Hematopoietic multipotent progenitor cell (in vitro differentiated cells): ENCODE results near the gene SPTLC1. TPM values are rescaled to one million over a fixed set of nuclear protein-coding genes. Genes with fewer than 3 reads are reported as not detected.

ENCODE experiments used
- DNase-seq, 3 donors: peaks; one replicate each; pipeline ENCODE4 v3.0.0-alpha.2; 2011 to 2015; ENCODE audit warnings: low read depth in 2 of 3, low spot score in 2 of 3
- total RNA-seq: library from RNA; depleted of rRNA; stranded (reverse); fragments of >200 nt; gene quantifications from one replicate; pipeline ENCODE4 v1.2.3, GENCODE V29; 2012

The SPTLC1 gene
- total RNA-seq, 1 donor: 27.7 TPM

DNA sequence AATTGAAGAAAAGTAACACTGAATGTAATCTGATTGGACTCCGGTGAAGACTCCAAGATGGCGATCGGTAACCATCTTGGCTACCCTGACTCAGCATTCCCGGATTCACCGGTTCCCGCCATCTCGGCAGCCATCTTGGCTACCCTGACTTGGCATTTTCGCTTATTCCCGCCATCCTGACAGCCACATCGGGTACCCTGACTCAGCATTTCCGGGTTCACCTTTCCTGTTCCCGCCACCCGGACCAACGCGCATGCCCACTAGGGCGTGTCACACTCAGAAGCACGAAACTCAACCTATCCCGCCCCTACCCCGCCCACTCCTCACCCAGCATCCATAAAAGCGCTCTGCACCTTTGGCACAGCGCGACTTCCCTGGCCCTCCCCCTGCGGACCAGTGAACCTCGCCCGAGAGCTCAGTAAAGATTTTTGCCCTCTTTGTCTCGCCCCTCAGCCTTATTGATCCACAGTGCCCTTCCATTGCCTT is 17.2 kb downstream of the SPTLC1 start:
- peak in 2 of 3 donors; percentile 41 to 72 for DNase-seq

DNA sequence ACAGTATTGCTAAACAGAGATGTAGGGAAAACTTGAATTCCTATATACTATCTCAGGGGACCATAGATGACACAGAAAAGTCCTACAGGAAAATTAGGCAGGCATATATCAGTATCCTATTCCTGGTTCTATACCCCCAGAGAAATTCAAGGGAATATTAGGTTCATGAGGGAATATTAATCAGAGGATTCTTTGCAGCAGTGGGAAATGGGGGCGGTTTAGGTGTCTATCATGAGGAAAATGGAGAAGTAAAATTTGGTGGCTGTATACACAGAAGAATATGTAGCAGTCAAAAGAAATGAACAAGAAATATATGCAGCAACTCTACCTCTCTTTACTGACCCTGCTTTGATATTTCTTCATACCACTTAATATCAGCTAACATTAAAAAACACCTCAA is 20.0 kb downstream of the SPTLC1 start:
- DNase-seq: no peak

DNA sequence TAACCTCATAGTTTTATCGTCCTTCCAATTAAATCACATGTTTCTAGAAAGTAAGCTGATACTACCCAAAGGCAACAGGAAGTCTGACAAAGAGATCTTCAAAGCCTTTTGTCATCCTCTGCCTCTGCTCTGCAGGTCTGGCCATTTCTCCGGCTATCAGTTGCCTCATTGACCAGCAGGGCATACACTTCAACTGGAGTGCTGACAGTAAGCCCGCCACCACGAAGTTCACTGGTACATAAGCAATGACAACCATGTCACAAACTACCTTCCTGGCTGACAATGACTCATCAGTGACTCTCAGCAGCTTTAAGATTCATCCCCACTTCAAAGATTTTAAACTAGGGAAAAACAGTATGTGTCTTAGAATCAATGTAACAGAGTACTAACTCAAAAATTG is 20.6 kb downstream of the SPTLC1 start:
- no peak for DNase-seq

DNA sequence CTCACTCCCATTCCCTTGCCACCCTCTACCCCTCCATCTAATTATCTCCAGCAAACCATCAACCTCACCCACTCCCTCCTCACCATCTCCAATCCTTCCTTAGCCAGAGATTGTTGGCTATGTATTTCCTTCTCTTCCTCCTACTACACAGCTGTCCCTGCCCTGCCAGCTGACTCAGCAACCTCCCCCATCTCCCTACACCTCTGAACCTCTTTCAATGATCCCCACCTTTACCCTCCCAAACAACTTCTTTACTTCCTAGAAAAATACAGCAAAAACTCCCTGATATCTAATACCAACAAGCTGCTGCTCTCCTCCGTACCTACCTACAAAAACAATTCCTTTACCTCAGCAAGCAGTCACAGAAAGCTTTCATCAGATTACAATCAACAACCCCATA is 37.3 kb downstream of the SPTLC1 start:
- no peak for DNase-seq

DNA sequence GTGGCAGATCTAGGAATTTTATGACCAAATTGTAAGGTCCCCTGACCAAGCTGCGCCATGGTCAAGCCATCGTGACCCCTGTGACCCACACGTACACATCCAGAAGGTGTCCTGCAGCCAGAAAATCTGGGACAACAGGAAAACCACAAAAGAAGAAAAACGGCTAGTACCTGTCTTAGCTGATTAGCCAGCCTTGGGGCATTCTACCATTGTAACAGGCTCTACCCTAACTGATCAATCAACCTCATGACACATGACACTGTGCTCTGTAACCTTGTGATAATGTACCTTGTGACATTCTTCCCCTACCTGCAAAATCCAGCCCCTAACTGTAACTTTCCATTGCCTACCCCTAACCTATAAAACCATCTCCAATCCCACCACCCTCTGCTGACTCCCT is 43.6 kb downstream of the SPTLC1 start:
- no peak for DNase-seq

DNA sequence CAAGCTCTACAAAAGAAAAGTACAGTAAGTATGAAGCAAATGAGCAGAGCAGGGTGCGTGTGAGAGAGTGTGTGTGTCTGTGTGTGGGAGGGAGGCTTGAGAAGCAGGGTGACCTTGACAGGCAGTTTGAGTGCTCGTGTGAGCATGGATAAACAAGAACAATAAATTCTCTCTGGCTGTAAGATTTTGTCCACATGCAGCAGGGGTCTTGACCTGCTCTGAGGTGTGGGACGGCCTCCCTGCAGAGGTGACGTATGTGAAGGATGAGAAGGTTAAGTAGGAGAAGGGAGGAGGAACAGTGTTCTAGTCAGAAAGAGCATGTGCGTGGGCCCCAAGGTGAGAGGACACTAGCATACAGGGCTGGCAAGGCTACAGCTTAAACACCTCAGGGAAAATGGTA is 49.0 kb downstream of the SPTLC1 start:
- DNase-seq: no peak

DNA sequence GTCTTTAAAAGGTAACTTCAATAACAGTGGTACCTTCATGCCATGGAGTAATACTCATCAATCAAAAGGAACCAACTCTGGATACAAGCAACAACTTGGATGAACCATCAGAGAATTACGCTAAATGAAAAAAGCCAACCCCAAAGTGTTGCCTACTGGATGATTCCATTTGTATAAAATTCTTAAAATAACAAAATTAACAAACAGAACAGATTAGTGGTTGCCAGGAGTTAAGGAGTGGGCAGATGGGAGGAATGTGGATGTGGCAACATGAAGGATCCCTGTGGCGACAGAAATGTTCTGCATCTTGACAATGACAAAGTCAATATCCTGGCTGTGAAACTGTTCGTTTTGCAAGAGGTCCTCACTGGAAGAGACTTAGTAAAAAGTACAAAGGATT is 50.5 kb downstream of the SPTLC1 start:
- DNase-seq: no peak

DNA sequence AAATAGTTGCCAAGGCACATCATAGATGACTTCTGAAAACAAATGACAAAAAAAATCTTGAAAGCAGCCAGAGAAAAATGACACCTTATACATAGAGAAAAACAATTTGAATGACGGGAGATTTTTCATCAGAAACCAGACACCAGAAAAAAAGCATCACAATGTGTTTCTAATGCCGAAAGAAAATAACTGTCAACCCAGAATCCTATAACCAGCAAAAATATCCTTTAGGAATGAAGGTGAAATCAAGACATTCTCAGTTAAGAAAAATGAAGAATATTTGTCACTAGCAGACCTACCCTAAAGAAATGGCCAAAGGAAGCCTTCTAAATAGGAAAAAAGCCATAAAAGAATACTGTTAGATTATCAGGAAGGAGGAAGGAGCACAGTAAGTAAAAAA is 54.0 kb downstream of the SPTLC1 start:
- peak in 1 of 3 donors; percentile 57 for DNase-seq

DNA sequence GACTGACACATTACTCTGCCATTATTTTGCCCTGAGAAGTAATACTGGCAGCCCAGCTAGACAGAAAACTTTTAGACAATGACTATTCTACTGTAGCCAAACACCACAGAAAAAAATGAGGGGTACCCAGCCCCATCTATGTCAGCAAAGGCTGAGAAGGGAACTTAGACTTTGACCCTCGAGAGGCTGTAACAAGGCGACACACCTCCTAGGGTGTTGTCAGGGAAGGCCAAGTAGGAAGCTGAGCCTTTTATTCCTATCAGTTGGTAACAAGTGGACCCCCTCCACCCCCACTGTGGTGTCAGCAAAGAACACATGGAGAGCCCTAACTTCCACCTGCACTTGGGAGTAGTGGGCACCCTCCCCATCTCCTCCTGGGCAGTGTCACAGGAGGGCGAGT is 55.6 kb downstream of the SPTLC1 start:
- no peak for DNase-seq

DNA sequence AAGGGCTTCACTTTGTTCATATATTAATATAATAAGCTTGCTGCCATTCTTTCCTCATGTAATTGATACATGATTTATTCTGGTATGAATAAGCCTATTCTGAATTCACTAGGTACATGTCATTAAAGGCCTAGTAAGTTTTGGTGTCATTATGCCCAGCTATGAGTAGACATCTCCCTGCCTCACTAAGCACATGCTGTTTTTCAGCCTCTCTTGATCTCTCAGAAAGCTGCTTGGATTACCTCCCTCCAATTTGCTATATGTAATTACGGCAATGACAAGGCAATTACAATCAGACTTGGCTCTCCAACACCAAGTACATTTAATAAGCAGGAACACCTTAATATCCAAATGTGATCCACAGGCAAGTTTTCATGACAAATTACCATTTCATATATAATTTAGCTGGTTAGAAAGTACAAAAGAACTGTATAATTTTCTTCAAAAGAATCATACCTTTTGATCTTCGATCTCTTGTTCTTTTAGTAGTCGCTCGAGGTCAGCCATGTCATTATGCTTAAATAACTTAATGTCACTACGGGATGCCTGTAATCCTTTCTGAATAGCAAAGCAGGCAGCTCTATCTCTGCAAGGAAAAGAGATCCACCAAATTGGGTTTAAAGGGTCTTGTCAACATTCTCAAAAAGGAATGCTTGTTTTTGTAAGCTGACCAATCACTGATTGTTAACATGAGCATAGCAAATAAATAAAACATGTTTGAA is 56.3 kb downstream of the SPTLC1 start:
- DNase-seq: no peak

DNA sequence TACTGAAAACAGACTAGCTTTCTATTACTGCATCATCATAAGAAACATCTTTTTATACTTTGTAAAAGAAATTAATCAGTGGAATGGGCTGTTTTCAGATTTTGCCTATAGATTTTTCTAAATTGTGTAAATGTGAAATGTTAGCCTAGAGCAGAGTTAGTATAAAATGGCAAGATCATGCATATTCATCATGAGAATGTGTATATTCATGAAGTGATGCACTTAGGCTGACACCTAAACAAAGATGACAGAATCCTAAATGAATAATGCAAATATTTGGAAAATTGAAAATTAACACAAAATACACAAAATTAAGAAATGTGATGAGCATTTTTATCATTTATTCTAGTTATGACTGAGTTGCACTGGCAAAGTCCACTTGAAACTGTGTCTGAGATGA is 57.2 kb downstream of the SPTLC1 start:
- no peak for DNase-seq

DNA sequence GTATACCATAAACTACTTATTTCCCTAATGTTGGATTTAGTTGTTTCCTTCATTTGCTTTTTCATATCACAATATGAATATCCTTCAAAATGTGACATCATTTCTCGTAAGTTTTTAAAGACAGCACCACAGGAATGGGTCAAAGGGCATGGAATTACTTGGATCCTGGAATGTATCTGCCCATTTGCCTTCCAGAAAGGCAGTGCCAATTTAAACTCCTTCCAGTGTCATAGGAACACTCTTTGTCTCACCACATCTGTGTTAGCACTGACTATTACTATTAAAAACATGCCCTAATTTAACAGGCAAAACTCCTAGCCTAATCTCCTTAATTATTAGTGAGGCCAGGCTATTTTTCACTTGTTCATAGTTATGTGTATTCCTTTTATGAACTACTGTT is 58.0 kb downstream of the SPTLC1 start:
- DNase-seq: no peak

DNA sequence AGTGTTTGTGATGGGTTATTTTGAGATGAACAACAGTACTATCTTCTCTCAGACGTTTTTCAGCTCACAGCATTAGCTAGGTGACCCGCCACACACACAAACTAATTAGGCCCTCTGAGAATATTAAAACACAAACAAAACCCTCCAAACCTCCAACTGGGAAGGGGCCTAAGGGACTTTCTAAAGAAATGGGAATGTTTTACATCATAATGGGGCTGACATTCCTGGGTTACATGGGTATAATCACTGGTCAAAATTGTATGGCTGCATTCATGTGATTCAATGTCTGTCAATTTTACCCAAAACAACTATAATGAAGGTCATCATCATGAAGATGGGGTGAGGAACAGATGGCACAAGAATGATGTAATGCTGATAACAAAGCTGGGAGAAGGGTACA is 59.6 kb downstream of the SPTLC1 start:
- no peak for DNase-seq

DNA sequence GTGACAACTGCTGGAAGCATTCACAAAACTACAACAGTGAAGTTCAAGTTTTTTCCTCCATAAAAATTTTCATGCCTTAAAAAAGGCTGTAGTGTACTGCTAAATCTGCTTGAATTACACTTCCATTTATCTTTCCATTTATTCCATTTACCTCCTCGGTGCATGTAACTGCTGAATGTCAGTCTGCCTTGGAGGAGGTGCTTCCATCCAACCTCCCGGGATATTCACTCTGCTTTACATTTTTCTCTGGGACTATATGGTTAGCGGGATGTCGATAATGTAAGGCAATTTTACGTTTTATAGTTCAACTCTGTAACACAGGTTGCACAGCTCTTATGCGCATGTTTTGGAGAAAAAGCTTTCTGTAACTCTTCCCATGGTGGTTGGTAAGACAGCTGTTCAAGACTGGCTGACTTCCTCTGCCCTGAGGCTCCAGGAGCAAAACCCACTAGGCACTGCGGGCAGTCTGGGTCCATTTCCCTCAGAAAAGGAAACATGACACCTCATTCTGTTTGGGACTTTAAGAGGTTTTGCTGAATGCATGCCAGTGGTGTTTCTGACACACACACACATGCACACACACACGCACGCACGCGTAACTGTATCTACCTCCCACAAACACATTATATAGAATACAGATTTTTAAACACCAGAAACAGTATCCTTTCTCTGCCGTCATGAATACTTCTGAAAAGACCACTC is 66.1 kb downstream of the SPTLC1 start:
- DNase-seq: no peak

DNA sequence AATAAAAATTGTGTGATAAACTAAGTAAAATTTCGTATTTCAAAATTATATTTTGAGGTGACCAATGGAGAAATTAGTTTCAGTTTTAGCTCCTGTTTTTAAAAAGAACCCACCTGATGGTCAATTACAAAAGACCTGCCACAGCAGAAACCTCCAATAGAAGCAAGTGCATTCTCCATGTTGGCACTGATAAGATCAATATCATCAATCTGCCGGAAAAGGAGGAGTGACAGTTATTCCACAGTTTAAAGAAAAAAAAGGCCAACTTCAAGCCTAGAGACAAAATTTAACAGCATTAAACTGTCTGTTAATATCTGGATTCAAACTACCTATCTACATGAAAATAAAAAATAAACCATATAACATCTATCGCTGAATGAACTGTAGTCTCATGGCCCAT is 67.7 kb downstream of the SPTLC1 start:
- no peak for DNase-seq

DNA sequence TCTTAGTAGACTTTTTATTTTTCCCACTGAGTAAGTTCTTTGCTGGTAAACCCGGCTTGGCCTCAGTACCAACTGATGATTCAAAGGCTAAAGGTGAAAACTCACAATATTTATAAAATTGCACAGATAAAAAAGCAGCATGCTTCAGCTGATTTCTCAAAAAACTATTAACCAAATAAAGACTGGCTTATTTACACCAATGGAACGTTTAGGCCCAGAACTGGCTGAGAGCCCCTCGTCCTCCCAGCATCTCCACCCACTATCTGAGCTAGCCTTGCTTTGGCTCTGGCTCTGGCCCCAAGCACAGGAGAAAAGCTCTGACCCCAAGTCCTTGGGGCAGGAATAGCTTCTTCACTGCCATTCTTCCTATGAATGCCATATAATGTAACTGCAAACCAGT is 68.5 kb downstream of the SPTLC1 start:
- DNase-seq: no peak

DNA sequence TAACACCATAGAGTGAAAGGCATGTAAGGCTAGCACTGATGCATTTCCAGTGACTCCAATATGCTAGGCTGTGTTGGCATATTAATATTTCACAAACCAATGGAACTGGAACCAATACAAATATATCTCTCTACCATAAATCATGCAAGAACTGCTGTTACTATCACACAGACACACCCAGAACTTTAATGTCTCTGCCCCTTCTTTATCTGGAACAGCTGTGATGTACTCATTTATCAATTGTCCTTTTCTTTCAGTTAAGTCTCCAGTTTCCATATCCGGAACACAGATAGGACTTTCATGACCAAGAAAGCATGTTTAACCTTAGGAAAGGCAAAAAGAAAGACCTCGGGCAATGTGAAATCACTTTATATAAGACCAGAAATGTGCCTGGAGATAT is 70.3 kb downstream of the SPTLC1 start:
- DNase-seq: no peak

DNA sequence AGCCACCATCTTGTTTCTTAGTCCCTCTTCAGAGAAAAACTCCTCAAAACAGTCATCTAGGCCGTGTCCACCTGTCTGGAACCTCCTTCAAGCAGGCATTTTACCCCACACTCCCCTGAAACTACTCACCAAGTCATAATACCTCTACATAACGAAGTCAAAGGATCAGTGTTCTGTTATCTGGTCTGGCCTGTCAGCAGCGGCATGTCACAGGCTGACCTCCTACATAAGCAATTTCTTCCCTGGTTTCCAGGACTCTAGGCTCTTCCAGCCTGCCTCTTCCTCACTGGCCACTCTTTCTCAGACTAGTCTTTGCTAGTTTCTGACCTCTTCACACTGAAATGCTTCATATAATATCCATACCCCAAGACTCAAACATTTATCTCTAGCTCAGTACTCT is 72.2 kb downstream of the SPTLC1 start:
- no peak for DNase-seq

DNA sequence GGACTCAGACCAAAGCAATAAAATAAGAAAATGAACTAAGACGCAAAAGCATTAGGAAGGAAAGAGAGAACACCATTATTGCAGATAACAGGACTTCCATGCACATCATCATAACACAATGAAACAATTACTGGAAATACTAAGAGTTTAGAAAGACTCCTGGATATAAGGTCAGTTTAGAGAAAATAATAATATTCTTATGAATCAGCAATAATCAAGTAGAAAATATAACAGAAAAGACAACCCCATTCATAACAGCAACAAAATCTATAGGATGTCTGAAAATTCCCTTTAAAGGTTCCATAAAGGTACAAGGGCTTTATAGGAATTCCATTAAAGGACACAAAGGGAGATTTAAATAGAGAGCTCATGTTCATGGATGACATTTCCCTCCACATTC is 73.0 kb downstream of the SPTLC1 start:
- DNase-seq: no peak

DNA sequence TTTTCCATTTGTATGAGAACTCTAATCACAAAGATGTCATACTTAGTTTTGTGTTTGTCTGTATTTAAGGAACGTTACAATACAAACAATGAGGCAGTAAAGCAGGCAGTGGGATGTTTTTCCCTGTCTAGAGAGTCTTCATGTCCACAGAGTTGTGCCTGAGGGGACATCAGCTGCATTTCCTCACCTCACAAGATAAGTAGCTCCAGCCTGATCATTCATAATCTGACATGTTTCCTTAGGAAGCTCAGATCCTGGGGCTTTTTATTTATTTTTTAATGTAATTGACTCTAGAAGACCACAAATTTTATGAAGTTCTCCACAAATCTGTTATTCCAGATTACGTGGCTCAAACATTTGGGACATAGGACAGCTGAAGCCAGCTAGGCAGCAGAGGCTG is 78.5 kb downstream of the SPTLC1 start:
- no peak for DNase-seq

DNA sequence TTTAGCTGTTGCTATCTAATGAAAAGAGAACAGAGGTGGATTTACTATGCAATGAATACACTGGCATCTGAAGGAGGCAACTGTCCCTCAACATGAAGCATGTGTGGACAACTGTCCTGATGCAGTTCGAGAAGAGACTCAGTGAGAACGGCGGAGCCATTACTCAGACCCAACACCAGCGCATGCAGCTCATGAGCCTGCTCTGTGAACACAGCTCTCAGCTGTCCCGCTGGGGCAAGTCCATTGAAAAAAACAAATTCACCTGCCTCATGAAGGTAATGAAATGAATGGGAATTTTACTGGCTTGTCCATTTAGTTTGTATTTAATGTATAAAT is 78.8 kb downstream of the SPTLC1 start:
- no peak for DNase-seq

DNA sequence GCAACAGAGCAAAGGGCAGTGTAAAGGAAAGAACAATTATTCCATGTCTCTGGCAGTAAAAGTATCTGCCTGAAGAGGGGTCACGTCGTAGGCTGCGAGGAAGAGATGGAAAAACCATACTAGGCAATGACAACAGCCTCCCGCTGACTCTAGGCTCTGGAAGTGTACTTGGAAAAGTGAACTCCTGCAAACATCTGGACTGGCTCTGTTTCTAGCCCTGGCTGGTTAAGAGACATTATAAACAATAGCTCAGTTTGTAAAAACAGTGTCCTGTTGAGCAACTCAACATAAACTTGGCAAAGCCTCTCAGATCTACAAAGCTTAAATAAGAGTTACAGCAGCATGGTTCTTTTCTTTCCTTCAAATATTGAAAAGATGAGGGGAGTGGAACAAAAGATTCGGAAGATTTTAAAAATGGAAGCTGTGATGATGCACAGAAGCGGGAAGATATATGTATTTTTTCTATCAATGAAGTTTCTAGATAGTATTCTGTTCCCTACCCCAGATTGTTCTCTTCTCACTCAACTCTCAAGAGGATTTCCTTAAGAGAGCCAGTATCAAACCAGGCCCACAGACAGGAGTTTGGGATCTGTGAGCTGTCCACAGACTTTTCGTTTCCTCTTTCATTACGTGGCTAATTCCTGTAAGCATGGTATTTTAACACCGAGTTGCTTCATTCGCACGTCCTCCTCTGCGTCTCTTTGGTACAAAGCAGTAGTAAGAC is 79.4 kb downstream of the SPTLC1 start:
- no peak for DNase-seq
